Fibroblast of lung (primary cell): ENCODE measurements around the gene RASSF7.

Source experiments
- CTCF ChIP-seq, 2 donors: IDR thresholded peaks in 1 of 2; conservative IDR thresholded peaks in 1 of 2; 1 replicate in 1 of 2; 2 replicates in 1 of 2; pipeline ENCODE4 v1.5.1; 2011 to 2012; ENCODE audit warnings: low read length in 2 of 2, control low read depth in 1 of 2, inconsistent platforms in 1 of 2, low read depth in 1 of 2, mild to moderate bottlenecking in 1 of 2
- EZH2 ChIP-seq: IDR thresholded peaks from 2 replicates; pipeline ENCODE4 v1.5.1; 2012; ENCODE audit warnings: low read length, control low read depth, mild to moderate bottlenecking; ENCODE audit errors: missing control alignments

- no peak for TF ChIP-seq CTCF (conservative IDR thresholded peaks at IDR 0.05 in 1 of 2, IDR thresholded peaks at IDR 0.05 in 1 of 2; ENCODE audit: low read depth in 1 of 2, low read length in 2 of 2)
- TF ChIP-seq EZH2, result no peak
Measured at GRCh38 chr11:565921-566509, 5.2 kb downstream of the RASSF7 start.
